ENCODE results near the gene TMEM214. TPM values are rescaled to one million over a fixed set of nuclear protein-coding genes. Genes with fewer than 3 reads are reported as not detected.

The TMEM214 gene
- total RNA-seq, 2 donors from 2014 or later: 68.0 to 69.8 TPM

DNA sequence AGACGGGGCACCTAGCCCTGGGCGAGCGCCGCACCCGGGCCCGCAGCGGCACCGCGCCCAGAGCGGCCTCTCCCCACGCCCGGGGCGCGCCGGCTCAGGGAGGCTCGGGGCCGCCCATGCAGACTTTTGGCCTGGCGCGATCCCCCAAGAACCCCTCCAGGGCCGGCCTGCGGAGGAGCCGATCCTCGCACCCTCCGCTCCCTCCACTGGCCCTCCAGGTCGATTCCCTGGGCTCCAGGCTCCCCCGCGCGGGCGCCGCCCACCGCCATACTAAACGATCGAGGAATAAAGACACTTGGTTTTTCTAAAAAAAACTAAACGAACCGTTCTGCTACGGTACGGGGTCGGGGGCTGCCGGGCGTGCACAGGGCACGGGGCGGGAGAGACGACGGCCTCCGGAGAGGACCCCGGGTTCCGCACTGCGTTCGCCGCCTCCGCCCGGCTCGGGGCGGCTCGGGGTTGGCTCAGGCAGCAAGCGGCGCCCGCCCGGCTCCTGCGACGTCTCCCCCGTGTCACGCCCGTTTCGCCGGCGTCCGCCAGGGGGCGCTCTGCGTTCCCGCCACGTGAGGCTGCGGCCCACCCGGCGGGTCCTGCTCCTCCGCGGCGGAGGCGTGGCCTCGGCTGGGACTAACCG is 53.4 kb downstream of the TMEM214 start:
- intact Hi-C loops (cut with DNase I): loop anchor here (2.0 to 10.0 kb wide), 3 partner anchors 33 to 114 kb away; partner anchors contain the start of genes TMEM214 (in 2 of the 2) and MAPRE3 (in 1 of the 2)
- DNase-seq (ENCODE audit: low spot score): peak; percentile 99

DNA sequence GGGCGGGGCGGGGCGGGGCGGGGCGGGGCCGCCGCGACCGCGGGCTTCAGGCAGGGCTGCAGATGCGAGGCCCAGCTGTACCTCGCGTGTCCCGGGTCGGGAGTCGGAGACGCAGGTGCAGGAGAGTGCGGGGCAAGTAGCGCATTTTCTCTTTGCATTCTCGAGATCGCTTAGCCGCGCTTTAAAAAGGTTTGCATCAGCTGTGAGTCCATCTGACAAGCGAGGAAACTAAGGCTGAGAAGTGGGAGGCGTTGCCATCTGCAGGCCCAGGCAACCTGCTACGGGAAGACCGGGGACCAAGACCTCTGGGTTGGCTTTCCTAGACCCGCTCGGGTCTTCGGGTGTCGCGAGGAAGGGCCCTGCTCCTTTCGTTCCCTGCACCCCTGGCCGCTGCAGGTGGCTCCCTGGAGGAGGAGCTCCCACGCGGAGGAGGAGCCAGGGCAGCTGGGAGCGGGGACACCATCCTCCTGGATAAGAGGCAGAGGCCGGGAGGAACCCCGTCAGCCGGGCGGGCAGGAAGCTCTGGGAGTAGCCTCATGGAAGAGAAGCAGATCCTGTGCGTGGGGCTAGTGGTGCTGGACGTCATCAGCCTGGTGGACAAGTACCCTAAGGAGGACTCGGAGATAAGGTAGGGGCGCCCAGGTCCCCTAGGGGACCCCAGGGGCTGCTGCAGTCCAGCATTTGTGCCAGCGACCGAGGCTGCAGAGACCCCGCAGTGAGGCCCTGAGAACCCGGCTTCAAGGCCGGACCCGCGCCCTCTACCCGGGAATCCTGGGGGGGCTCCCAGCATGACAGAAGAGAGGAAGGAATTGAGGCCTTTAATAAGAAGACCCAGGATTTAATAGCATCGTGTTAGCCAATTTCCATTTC is 54.2 kb downstream of the TMEM214 start, which contains the start of gene KHK:
Gene KHK (plus strand): TSS at position 49 of the 870 bp plus-strand sequence. CDS start 488 bp downstream, at position 537.
- DNase-seq (ENCODE audit: low spot score): no peak
- intact Hi-C loops (cut with DNase I): loop anchor here (2.0 to 10.0 kb wide), 3 partner anchors 34 to 115 kb away; partner anchors contain the start of genes TMEM214 (in 2 of the 2) and MAPRE3 (in 1 of the 2)

DNA sequence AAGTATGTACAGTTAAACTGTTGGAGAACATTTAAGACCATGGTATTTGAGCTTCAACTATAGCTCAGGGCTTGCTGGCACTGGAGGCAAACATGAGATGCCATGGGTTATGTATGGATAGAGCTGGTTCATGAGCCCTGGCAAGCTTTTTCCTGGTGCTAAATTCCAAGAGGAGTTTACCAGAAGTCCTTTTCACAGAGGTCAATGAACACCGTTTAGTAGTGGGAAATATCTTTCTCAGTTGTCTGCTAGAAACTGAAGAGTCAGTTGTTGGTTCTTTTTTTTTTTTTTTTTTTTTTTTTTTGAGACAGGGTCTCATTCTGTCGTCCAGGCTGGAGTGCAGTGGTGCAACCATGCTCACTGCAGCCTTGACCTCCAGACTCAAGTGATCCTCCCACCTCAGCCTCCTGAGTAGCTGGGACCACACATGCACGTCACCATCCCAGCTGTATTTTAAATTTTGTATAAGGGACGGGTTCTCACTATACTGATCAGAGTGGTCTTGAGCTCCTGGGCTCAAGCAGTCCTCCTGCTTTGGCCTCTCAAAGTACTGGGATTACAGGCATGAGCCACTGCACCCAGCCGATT is 55.2 kb downstream of the TMEM214 start:
- no peak for DNase-seq (ENCODE audit: low spot score)
- intact Hi-C loops (cut with DNase I): loop anchor here (2.0 to 10.0 kb wide), 3 partner anchors 35 to 116 kb away; partner anchors contain the start of genes TMEM214 (in 2 of the 2) and MAPRE3 (in 1 of the 2)

DNA sequence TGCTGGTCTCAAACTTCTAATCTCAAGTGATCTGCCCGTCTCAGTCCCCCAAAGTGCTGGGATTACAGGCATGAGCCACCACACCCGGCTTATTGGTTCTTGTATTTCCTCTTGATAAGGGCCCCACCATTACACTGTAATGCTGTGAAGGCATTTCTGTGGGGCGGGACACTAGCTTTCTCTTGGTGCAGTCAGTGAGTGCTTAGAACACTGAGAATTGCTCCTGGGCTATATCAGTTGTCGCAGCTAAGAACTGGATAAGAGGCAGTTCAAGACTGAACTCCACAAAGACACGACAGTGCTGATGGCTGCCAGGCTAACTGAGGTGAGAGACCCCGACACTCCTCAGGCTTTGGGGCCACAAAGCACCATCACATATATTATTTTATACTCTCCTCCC is 55.9 kb downstream of the TMEM214 start:
- no peak for DNase-seq (ENCODE audit: low spot score)
- intact Hi-C loops (cut with DNase I): loop anchor here (5.0 to 10.0 kb wide), 2 partner anchors 54 to 116 kb away; partner anchors contain the start of genes TMEM214 (in 2 of the 2) and MAPRE3 (in 1 of the 2)

DNA sequence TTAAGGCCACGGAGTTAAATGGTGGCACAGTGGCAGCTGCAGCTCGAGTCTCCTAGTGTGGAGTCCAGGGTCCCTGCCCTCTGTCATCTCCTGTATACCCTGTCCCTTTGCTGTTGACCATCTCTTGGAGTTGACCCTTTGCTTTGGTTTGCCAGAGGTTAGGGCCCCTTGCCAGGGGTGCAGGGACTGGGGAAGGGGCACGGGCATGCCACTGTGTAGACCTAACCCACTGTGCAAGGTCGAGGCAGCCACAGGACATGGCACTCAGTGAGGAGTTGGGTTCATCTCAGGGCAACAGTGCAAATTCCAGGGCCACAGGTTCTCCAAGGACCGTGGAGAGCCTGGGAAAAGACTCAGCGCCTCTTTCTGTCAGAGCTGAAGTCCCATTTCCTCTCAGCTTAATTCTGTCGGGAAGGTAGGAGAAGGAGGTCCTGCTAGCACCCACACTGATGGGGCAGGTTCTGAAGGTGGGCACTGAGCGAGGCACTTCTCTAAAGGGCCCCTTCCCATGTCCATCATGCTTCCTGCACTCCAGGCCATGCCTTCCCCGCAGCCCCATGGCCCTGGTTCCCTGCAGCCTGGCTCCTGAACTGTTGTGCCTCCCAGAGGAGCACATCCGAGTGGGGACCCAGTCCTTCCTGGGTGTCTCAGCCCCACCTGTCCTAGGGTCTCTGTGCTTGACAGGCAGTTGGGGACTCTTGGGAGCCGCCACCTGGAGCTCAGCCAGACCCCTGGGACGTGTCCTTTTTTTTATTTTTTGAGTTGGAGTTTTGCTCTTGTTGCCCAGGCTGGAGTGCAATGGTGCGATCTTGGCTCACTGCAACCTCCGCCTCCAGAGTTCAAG is 56.6 kb downstream of the TMEM214 start:
- DNase-seq (ENCODE audit: low spot score): peak; percentile 71
- intact Hi-C loops (cut with DNase I): loop anchor here (5.0 to 10.0 kb wide), 2 partner anchors 55 to 117 kb away; partner anchors contain the start of genes TMEM214 (in 2 of the 2) and MAPRE3 (in 1 of the 2)

Other genes with a start within 250 kb of the TMEM214 start
- 1 to 10 TPM in 1 of 2 donors, not detected in 1; 1.2 TPM for gene CENPA, start 246.9 kb upstream of the TMEM214 start, total RNA-seq
- gene DPYSL5, start 184.8 kb upstream of the TMEM214 start, total RNA-seq: not detected
- 10 to 100 TPM; 11.4 to 16.3 TPM for gene MAPRE3, start 62.3 kb upstream of the TMEM214 start, total RNA-seq
- 10 to 100 TPM; 20.0 to 22.9 TPM for gene AGBL5, start 18.7 kb downstream of the TMEM214 start, total RNA-seq
- 100 to 1,000 TPM; 222 to 314 TPM for gene OST4, start 38.7 kb downstream of the TMEM214 start, total RNA-seq
- 100 to 1,000 TPM; 178 to 323 TPM for gene EMILIN1, start 45.6 kb downstream of the TMEM214 start, total RNA-seq
- 1 to 10 TPM; 5.7 to 7.8 TPM for gene KHK, start 53.8 kb downstream of the TMEM214 start, total RNA-seq
- 10 to 100 TPM; 25.8 to 27.8 TPM for gene CGREF1, start 86.2 kb downstream of the TMEM214 start, total RNA-seq
- under 1 TPM; 0.37 to 0.48 TPM for gene ABHD1, start 90.8 kb downstream of the TMEM214 start, total RNA-seq
- 10 to 100 TPM; 90.7 to 92.3 TPM for gene PREB, start 101.7 kb downstream of the TMEM214 start, total RNA-seq
- gene PRR30, start 106.4 kb downstream of the TMEM214 start, total RNA-seq: not detected
- gene TCF23, start 116.0 kb downstream of the TMEM214 start, total RNA-seq: 10 to 100 TPM in 1 of 2 donors, 1 to 10 TPM in 1; 5.0 to 10.7 TPM
- 100 to 1,000 TPM in 1 of 2 donors, 10 to 100 TPM in 1; 76.1 to 116 TPM for gene ATRAID, start 179.1 kb downstream of the TMEM214 start, total RNA-seq
- gene SLC5A6, start 179.3 kb downstream of the TMEM214 start, total RNA-seq: 10 to 100 TPM; 15.3 to 16.8 TPM
- 10 to 100 TPM; 20.1 to 27.4 TPM for gene CAD, start 184.4 kb downstream of the TMEM214 start, total RNA-seq
- gene SLC30A3, start 230.1 kb downstream of the TMEM214 start, total RNA-seq: 1 to 10 TPM in 1 of 2 donors, under 1 TPM in 1; 0.24 to 1.4 TPM
- gene DNAJC5G, start 242.5 kb downstream of the TMEM214 start, total RNA-seq: 1 to 10 TPM in 1 of 2 donors, under 1 TPM in 1; 0.19 to 1.0 TPM
- gene TRIM54, start 249.5 kb downstream of the TMEM214 start, total RNA-seq: under 1 TPM; 0.32 to 0.52 TPM